ENCODE measurements around the gene DECR2.
"Not testable (repeated sequence)": the region's sequence is repeated elsewhere in the genome, so short reads cannot be mapped to it uniquely, and the experiment has no call there.

The DECR2 gene

GRCh38 chr16:401468-402348 is at the start of gene DECR2:
Gene DECR2, plus strand, starts transcription at chr16:401885. Its CDS starts 79 bp downstream, at chr16:401964.
- DNase-seq, result peak; percentile 93

GRCh38 chr16:352547-353403 is 48.9 kb upstream of the DECR2 start, which contains the start of gene AXIN1:
Gene AXIN1, minus strand, starts transcription at chr16:352723. Its CDS starts 5,698 bp downstream, at chr16:347025.
- peak; percentile 99 for DNase-seq

GRCh38 chr16:353404-354290 is 48.0 kb upstream of the DECR2 start:
- no peak for DNase-seq

DNA sequence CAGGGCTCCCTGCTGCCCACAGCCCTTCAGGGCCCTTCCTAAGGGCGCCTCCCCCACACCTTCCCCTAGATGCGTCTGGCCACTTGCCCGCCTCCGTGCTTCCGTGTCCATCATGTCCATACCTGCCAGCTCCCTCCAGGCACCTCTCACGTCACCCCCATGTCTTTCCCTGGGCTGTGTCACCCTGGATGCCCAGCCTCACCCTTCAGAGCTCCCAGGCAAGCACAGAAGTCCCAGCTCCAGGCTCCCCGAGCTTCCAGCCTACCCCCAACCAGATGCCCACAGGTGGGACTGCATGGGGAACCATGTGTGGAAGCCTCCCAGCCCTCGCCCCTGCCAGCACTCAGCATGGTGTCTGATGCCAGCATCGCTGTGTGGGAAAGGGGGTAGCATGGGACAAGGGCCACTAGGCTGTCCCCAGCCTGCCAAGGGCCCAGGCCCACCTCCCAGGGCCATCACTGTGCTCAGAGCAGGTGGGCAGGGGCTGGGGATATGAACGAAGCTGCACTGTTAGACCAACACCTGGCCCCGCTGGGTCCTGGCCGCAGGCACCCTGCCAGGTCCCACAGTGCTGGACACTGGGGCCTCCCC is 47.3 kb upstream of the DECR2 start:
- no peak for DNase-seq

DNA sequence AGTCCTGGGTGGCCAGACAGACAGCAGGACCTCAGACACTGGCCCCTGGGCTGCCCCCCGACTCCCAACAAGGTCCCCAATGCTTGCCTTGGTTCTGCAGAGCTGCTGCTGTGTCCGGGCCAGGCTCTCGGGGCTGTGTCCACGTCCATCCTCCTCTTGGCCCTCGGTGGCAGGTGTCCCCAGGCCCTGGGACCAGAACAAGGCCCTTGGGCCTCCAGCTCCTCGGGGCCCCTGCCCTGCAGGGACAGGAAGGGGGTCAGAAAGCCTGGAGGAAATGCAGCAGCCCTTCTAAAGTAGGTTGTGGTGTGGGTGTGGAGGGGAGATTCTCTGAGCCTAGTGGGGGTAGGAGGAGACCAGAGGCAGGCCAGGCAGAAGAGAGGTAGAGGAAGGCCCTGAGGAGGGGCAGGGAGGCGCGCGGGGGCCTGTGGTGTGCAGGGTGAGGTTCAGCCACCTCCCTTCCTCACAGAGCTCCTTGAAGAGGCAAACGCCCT is 46.7 kb upstream of the DECR2 start:
- no peak for DNase-seq

- no peak for DNase-seq
Observed at GRCh38 chr16:356741-357140, 44.9 kb upstream of the DECR2 start.

- no peak for DNase-seq
Observed at GRCh38 chr16:359067-359763, 42.5 kb upstream of the DECR2 start.

DNA sequence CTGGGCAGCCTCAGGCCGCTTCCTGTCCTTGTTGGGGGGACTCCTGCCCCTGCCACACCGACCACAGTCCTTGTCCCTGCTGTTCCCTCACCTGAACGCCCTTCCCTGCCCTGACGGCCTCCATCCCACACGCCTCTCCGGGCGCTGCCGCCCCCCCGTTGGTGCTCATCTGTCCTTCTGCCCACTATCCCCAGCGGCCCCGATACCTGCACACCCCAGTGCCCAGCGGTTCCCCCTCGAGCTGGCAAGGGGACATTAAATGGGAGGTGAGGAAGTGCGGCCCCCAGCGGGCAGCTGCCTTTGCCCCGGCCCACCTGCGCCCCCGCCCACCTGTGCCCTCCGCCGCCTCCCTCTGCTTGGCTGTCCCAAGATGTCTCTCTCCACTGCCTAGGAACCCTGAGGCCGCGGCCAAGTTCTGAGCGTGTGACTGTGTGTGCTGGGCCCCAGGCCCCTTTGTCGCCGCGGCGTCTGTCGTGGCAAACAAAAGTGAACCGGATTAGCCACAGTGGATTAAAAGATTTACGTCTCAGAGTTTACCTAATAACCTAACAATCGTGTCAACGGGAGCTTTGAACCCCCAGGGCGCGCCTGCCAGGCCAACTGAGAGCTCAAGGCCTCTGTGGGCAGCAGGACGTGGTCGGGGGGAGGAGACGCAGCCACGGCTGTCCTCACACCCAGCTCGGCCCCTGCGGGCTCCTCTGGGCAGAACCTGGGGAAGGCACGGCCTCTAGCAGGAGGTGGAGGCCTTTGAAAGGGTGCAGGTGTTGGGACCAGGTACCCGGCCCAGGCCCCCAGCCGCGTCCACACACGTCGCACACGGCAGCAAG is 41.6 kb upstream of the DECR2 start:
- no peak for DNase-seq

- DNase-seq, result no peak
Observed at GRCh38 chr16:360698-361336, 40.9 kb upstream of the DECR2 start.

GRCh38 chr16:361341-361871 is 40.3 kb upstream of the DECR2 start:
- no peak for DNase-seq

DNA sequence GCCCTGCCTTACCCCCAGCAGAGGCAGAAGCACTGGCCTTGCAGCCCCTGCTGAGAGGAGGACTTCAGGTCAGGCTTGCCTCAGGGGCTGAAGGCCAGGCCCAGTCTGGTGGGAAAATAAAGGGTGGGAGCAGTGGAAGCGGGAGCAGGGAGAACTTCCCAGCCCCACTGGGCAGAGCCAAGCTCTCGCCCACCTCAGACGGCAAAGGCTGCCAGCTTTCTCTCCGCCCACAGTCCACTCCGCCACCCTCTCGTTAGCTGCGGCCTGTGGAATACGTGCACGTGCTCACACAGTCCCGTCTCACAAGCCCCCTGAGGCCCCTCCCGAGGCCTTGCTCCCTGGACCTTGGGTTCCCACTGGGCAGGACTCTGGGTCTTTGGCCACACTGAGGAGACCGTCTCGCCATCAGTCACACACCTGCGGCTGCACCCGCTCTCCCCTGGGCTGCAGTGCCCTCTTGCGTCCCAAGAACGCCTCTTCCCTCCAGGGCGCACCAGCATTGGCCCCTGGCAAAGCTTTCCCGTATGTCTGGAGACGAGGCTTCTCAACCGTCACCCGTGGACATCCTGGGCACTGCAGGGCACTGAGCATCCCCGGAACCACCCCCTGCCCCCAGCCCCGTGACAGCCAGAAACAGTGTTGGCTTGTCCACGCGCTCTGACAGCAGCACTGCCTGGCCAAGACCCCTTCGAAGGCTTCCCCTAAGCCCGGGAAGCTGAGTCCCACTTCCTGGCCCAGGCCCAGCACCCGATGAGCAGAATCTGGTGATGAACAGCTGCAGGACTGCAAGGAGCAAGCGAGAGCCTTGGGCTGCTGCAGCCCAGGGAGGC is 39.6 kb upstream of the DECR2 start:
- peak; percentile 70 for DNase-seq

- DNase-seq, result not testable (repeated sequence)
Observed at GRCh38 chr16:362702-362999, 39.0 kb upstream of the DECR2 start.

DNA sequence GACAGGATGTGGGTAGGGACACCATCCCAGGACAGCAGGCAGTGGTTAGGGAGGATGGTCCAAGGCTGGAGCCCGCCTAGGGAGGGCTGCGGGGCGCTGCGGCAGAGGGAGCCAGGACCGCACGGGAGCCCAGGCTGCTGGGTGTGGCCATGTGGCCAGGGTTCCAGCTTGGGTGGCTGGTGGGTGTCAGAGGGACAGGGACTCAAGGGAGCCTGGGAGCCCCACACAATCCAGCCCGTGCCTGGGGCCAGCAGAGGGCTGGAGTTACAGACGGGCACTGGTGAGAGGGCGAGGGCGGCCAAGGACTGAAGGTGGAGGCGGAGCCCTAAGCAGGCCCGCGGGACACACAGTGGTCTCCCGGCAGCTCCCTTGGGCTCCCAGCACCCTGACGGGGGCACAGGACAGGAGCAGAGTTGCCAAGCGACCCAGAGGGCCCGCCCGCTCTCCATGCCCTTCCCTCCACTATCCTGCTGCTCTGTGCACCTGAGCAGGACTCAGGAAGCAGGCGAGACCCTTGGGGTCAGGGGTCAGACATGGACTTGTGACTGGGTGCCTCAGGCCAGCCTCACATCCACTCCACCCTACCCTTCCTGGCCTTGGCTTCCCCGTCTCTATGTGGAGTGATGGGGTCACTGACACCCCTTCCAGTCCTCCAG is 38.4 kb upstream of the DECR2 start:
- DNase-seq, result no peak

DNA sequence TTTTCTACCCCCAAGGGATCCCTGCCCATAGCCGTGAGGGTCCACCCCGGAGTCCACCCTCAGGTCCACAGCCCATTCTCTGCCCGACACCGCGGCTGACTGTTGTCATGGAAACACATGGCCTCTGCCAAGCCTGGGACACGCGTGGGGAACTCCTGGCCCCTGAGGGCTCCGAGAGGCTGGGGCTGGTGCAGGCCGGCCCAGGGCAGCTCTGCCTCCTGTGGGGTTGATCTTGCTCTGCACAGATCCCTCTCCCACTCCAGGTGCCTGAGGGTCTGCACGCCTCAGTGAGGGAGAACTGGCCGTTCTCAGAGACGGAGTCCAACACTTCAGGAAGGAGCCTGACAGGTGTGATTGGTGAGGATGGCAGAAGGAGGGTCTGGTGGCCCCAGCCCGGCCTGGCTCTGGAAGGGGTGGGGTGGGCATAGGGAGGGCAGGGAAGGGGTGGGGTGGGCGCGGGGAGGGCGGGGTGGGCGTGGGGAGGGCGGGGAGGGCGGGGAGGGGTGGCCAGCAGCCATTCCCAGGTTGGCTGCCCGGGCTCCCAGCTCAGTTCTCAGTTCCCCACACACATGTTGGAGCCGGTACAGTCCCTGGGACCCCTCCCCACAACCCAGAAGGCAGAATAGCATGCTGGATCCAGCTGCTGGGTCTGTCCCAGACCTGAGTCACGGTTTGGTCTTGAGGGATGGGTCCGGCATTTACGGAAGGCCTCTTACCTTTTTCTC is 37.8 kb upstream of the DECR2 start:
- no peak for DNase-seq

DNA sequence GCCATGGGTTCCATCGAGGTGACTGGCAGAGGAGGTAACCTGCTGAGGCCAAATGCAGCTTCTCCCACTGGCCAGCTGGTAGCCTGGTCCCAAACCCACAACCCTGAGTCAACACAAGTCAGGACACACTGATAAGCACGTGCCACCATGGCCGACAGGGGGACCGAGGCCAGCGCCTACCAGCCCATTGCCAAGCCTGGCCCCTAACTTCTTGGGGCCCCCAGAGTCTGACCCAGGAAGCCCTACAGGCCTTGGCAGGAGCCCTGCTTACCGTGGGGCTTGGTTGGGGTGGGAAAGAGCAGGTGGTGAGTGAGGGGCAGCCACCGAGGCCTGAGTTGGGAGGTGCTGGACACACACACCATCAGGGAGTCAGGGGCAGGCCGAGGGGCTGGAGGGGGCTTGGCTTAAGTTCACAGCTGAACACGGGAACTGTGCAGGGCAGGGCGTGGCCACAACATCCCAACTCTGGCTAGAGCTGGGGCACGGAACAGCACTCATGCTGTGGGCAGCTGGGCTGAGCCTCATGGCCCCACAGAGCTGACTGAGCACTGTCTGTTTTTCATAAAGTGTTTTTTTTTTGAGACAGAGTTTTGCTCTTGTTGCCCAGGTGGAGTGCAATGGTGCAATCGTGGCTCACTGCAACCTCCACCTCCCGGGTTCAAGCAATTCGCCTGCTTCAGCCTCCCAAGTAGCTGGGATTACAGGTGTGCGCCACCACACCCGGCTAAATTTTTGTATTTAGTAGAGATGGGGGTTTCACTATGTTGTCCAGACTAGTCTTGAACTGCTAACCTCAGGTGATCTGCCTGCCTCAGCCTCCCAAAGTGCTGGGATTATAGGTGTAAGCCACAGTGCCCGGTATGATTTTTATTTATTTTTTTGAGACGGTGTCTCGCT is 36.8 kb upstream of the DECR2 start:
- DNase-seq, result no peak

- DNase-seq, result no peak
Observed at GRCh38 chr16:366476-366875, 35.2 kb upstream of the DECR2 start.
